HCT116 (cell line): Measurements from ENCODE around the gene LPA. TPM values are rescaled to one million over a fixed set of nuclear protein-coding genes. Genes with fewer than 3 reads are reported as not detected.

Source experiments
- ATAC-seq: fragments of 200-7000 bp; cut with Tn5 transposase; 2 replicates; pipeline ENCODE4 v1.9.1; 2020; ENCODE audit warnings: mild to moderate bottlenecking, moderate library complexity
- BruUV-seq: library from RNA; stranded (reverse); fragments of 400-500 nt; replicated peaks from 2 replicates; lab custom pipeline; 2021; lab: Mats Ljungman, UMichigan
- CTCF ChIA-PET: fragments of 300-600 bp; sonication (Branson Sonifier 250); formaldehyde crosslinking; loops from one replicate; lab custom pipeline; 2021; ENCODE audit warnings: antibody characterized with exemption; lab: Charles Lee
- POLR2A ChIA-PET: fragments of 300-600, 350-600 bp; sonication (Branson Sonifier 250); formaldehyde crosslinking; loops from one replicate; lab custom pipeline; 2021; ENCODE audit warnings: antibody characterized with exemption; lab: Charles Lee
- RAD21 ChIA-PET, 2 experiments: fragments of 300-600 bp; sonication (Branson Sonifier 250); formaldehyde crosslinking; loops; one replicate each; lab custom pipeline; 2023; ENCODE audit warnings: low total read pairs in 2 of 2; ENCODE audit not compliant: uncharacterized antibody in 2 of 2, unreplicated experiment in 2 of 2, low non-redundant PET in 1 of 2; lab: Charles Lee
- DNase-seq: peaks from one replicate; pipeline ENCODE4 v3.0.0-alpha.2; 2010; ENCODE audit warnings: low read depth, low spot score
- H2AFZ ChIP-seq: fragments of 200-600 bp; shearing (Covaris generic), sonication (generic); 2 replicates; pipeline ENCODE4 v1.6.1; 2017; ENCODE audit warnings: low read depth, mixed run types, mixed read lengths, antibody characterized with exemption, low read length; ENCODE audit not compliant: poor library complexity, severe bottlenecking
- H3K27ac ChIP-seq: 2 replicates; pipeline ENCODE4 v1.5.1; 2012; ENCODE audit warnings: low read depth, low read length
- H3K27me3 ChIP-seq: fragments of 200-600 bp; sonication (generic); 2 replicates; pipeline ENCODE4 v1.6.1; 2016; ENCODE audit warnings: mixed run types, low read length, mixed read lengths; ENCODE audit not compliant: insufficient read depth
- H3K36me3 ChIP-seq, 2 experiments: fragments of 200-500 bp in 1 of 2; fragments of 200-600 bp in 1 of 2; sonication (Bioruptor generic) in 1 of 2; sonication (generic) in 1 of 2; 2 replicates each; pipeline versions ENCODE4 v1.5.1 to v1.6.1; 2014 to 2016; ENCODE audit warnings: low read length in 2 of 2, inconsistent platforms in 1 of 2, mixed read lengths in 1 of 2, mixed run types in 1 of 2; ENCODE audit not compliant: insufficient read depth in 2 of 2, control insufficient read depth in 1 of 2
- H3K4me1 ChIP-seq, 2 experiments: fragments of 200-600 bp in 1 of 2; sonication (generic) in 1 of 2; 2 replicates each; pipeline versions ENCODE4 v1.5.1 to v1.6.1; 2012 to 2017; ENCODE audit warnings: low read length in 2 of 2, inconsistent platforms in 1 of 2, mild to moderate bottlenecking in 1 of 2, mixed read lengths in 1 of 2, mixed run types in 1 of 2, moderate library complexity in 1 of 2; ENCODE audit not compliant: insufficient read depth in 2 of 2, control insufficient read depth in 1 of 2
- H3K4me2 ChIP-seq: fragments of 200-600 bp; sonication (generic); 2 replicates; pipeline ENCODE4 v1.6.1; 2017; ENCODE audit warnings: mixed run types, low read length, mixed read lengths
- H3K4me3 ChIP-seq, 2 experiments: fragments of 200-600 bp in 1 of 2; sonication (generic) in 1 of 2; replicated peaks in 1 of 2; 2 replicates each; pipeline ENCODE4 v1.5.1; 2011 to 2016; ENCODE audit warnings: low read length in 2 of 2, control low read depth in 1 of 2, low read depth in 1 of 2, mild to moderate bottlenecking in 1 of 2, mixed read lengths in 1 of 2, mixed run types in 1 of 2
- H3K79me2 ChIP-seq: fragments of 200-600 bp; sonication (generic); 2 replicates; pipeline ENCODE4 v1.6.1; 2017; ENCODE audit warnings: mild to moderate bottlenecking, mixed run types, low read length, moderate library complexity, mixed read lengths; ENCODE audit not compliant: insufficient read depth
- H3K9ac ChIP-seq: fragments of 200-600 bp; sonication (generic); 2 replicates; pipeline ENCODE4 v1.6.1; 2016; ENCODE audit warnings: low read length, mixed read lengths
- H3K9me2 ChIP-seq: fragments of 200-600 bp; sonication (generic), shearing (Covaris generic); 2 replicates; pipeline ENCODE4 v1.6.1; 2017; ENCODE audit warnings: mixed run types, mild to moderate bottlenecking, moderate library complexity; ENCODE audit not compliant: insufficient read depth
- H3K9me3 ChIP-seq, 2 experiments: fragments of 200-500 bp in 1 of 2; fragments of 200-600 bp in 1 of 2; sonication (Bioruptor generic) in 1 of 2; sonication (generic) in 1 of 2; 2 replicates each; pipeline ENCODE4 v1.6.1; 2014 to 2017; ENCODE audit warnings: low read length in 2 of 2, mixed read lengths in 2 of 2, inconsistent platforms in 1 of 2, low read depth in 1 of 2, mild to moderate bottlenecking in 1 of 2, mixed run types in 1 of 2, moderate library complexity in 1 of 2; ENCODE audit not compliant: control insufficient read depth in 1 of 2, insufficient read depth in 1 of 2
- H4K20me1 ChIP-seq: fragments of 200-600 bp; sonication (generic), shearing (Covaris generic); 2 replicates; pipeline ENCODE4 v1.6.1; 2017; ENCODE audit warnings: mixed run types, mild to moderate bottlenecking, moderate library complexity; ENCODE audit not compliant: insufficient read depth
- CEBPB ChIP-seq: IDR thresholded peaks from 2 replicates; pipeline ENCODE4 v1.6.1; 2012; ENCODE audit warnings: low read depth
- EZH2 ChIP-seq: fragments of 200-600 bp; sonication (generic); IDR thresholded peaks from 2 replicates; pipeline ENCODE4 v1.6.1; 2017; ENCODE audit warnings: antibody characterized with exemption, mixed run types
- EZH2phosphoT487 ChIP-seq: fragments of 200-600 bp; IDR thresholded peaks from 2 replicates; pipeline ENCODE4 v1.6.1; 2018; ENCODE audit warnings: antibody characterized with exemption, borderline replicate concordance
- POLR2AphosphoS5 ChIP-seq: IDR thresholded peaks from 2 replicates; pipeline ENCODE4 v1.6.1; 2011; ENCODE audit warnings: mild to moderate bottlenecking, low read depth, low read length, moderate library complexity
- REST ChIP-seq: IDR thresholded peaks from 2 replicates; pipeline ENCODE4 v1.6.1; 2012; ENCODE audit warnings: low read depth
- SIN3A ChIP-seq: IDR thresholded peaks from 2 replicates; pipeline ENCODE4 v1.6.1; 2012; ENCODE audit warnings: low read depth
- SP1 ChIP-seq: IDR thresholded peaks from 2 replicates; pipeline ENCODE4 v1.6.1; 2012; ENCODE audit warnings: low read depth
- ZFX ChIP-seq: fragments of 450-650 bp; IDR thresholded peaks from 2 replicates; pipeline ENCODE4 v1.6.1; 2017
- intact Hi-C: fragments of 100-400 bp; cut with micrococcal nuclease; formaldehyde crosslinking; loops from 2 replicates; pipeline ENCODE4 v1.10.0; 2022
- total RNA-seq: library from RNA; stranded (reverse); gene quantifications from one replicate; pipeline ENCODE4 v1.2.1, GENCODE V29; 2021; ENCODE audit not compliant: unreplicated experiment
- TF ChIP-seq, protein P1 (sequence below), 3 experiments: fragments of 200-600 bp in 1 of 3; sonication (generic) in 1 of 3; IDR thresholded peaks in 2 of 3; conservative IDR thresholded peaks in 1 of 3; 2 replicates each; pipeline ENCODE4 v1.5.1; 2012 to 2017; ENCODE audit warnings: low read depth in 2 of 3, low read length in 2 of 3, antibody characterized with exemption in 1 of 3, borderline replicate concordance in 1 of 3, control low read depth in 1 of 3, mild to moderate bottlenecking in 1 of 3, mixed read lengths in 1 of 3, mixed run types in 1 of 3, moderate library complexity in 1 of 3; ENCODE audit not compliant: insufficient read depth in 1 of 3
- TF ChIP-seq, protein P2 (sequence below): IDR thresholded peaks from 2 replicates; pipeline ENCODE4 v1.6.1; 2012

Gene LPA
- total RNA-seq, 1 experiment from 2014 or later = not detected

DNA sequence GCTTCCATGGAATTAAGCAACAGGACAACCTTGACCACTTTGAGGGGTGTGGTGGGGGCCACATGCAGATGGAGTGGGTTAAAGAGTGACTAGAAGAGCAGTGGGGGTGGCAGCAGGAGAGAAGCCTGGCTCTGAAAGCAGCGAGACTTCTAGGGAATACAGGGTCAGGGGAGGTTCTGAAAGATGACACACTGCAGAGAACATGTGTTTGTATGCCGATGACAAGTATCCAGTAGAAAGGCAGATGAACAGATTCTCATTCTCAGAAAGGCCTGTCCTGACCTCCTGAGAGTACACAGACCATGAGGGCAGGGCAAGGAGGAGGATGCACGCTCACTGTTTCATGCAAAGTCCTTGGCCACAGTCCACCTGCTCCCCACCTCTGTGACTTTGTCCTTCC is 2.9 kb downstream of the LPA start (continued):
- TF ChIP-seq, protein P1, sequence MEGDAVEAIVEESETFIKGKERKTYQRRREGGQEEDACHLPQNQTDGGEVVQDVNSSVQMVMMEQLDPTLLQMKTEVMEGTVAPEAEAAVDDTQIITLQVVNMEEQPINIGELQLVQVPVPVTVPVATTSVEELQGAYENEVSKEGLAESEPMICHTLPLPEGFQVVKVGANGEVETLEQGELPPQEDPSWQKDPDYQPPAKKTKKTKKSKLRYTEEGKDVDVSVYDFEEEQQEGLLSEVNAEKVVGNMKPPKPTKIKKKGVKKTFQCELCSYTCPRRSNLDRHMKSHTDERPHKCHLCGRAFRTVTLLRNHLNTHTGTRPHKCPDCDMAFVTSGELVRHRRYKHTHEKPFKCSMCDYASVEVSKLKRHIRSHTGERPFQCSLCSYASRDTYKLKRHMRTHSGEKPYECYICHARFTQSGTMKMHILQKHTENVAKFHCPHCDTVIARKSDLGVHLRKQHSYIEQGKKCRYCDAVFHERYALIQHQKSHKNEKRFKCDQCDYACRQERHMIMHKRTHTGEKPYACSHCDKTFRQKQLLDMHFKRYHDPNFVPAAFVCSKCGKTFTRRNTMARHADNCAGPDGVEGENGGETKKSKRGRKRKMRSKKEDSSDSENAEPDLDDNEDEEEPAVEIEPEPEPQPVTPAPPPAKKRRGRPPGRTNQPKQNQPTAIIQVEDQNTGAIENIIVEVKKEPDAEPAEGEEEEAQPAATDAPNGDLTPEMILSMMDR (IDR thresholded peaks at IDR 0.05 in 2 of 3, conservative IDR thresholded peaks at IDR 0.05 in 1 of 3; ENCODE audit: borderline replicate concordance in 1 of 3, insufficient read depth in 1 of 3, low read depth in 2 of 3, low read length in 2 of 3) = no peak
- TF ChIP-seq EZH2 = no peak
- no peak for TF ChIP-seq SP1
- TF ChIP-seq REST = no peak
- TF ChIP-seq POLR2AphosphoS5 = no peak
- no peak for TF ChIP-seq EZH2phosphoT487
- no peak for TF ChIP-seq ZFX

DNA sequence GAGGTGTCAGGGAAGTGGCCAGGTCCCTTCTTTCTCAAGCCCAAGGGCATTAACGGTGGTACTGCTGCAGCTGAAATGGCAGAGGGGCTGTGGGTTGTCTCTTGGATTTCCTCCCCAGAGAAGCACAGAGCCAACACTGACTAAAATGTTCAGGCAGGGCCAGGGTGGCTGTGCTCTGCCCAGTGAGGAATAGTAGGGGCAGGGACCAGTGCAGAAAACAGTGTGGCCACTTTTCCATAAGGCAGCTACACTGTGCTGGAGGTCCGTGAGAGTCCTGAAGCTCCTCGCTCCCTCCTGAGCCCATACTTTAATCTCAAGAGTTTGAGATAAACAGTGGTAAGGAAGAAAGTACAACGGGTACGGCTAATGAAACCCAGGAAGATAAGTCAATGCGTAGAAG is 4.5 kb downstream of the LPA start:
- ATAC-seq = no peak
- no peaks in the 10 kb centered on the region for H3K36me3 ChIP-seq
- no peaks in the 10 kb centered on the region for H3K79me2 ChIP-seq
- TF ChIP-seq SIN3A (no peak), CEBPB (no peak), EZH2 (no peak), ZFX (no peak), REST (no peak)
- TF ChIP-seq, protein P2, sequence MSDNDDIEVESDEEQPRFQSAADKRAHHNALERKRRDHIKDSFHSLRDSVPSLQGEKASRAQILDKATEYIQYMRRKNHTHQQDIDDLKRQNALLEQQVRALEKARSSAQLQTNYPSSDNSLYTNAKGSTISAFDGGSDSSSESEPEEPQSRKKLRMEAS = no peak
- TF ChIP-seq, all 23 proteins: peak for 0
- Histone ChIP-seq H3K4me2 (no peak overlapping the region), H3K27ac (no peak overlapping the region), H3K9me3 (no peaks in the 10 kb centered on the region), H3K27me3 (peaks cover 10% of the 10 kb centered on the region; the same call in 1 of the 2 replicates), H3K9me2 (no peaks in the 10 kb centered on the region), H3K4me1 (no peaks in the 10 kb centered on the region), H3K4me3 (no peak overlapping the region), H2AFZ (no peak overlapping the region), H4K20me1 (no peaks in the 10 kb centered on the region), H3K9ac (no peak overlapping the region)
- CTCF ChIA-PET = no interaction called here
- intact Hi-C loops = no loop called here
- POLR2A ChIA-PET = no interaction called here
- no TSS peak for BruUV-seq
- RAD21 ChIA-PET = no interaction called here
- no peak for DNase-seq
